ENCODE measurements around the gene ATF4. TPM values are rescaled to one million over a fixed set of nuclear protein-coding genes. Genes with fewer than 3 reads are reported as not detected.

The ATF4 gene
- total RNA-seq, 3 donors from 2014 or later, result 201 to 581 (median 205) TPM

- no peak for DNase-seq
- no peak for TF ChIP-seq CTCF (IDR thresholded peaks at IDR 0.05)
- Histone ChIP-seq H3K4me3 (no peak overlapping the region), H3K9me3 (no peaks in the 10 kb centered on the region), H3K36me3 (ENCODE audit: low read depth) (no peaks in the 10 kb centered on the region), H3K4me1 (ENCODE audit: low read depth) (no peaks in the 10 kb centered on the region)
- ATAC-seq, result no peak
- intact Hi-C loops (cut with DNase I, micrococcal nuclease), result no loop called here
Measured at GRCh38 chr22:39482768-39483167, 37.6 kb upstream of the ATF4 start.

DNA sequence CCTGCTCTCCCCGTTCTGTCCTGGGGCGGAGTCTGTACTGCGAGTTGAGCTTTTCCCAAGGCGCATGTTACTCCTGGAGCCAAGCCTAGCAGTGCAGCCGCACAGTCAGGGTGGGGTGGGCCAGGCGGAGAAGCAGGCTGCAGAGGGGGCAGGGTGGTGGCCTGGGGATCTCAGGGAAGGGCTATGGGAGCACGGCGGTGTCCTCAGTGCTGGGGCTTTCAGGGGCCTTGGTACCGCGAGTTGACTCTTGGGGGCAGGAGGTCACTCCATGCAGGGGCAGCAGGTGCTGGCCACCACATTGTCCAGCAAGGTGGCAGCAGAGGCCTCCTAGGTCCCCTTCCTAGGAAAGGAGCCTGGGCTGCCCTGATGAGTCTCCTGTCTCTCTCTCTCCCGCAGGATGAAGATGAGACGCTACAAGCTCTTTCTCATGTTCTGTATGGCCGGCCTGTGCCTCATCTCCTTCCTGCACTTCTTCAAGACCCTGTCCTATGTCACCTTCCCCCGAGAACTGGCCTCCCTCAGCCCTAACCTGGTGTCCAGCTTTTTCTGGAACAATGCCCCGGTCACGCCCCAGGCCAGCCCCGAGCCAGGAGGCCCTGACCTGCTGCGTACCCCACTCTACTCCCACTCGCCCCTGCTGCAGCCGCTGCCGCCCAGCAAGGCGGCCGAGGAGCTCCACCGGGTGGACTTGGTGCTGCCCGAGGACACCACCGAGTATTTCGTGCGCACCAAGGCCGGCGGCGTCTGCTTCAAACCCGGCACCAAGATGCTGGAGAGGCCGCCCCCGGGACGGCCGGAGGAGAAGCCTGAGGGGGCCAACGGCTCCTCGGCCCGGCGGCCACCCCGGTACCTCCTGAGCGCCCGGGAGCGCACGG lies 33.2 kb upstream of the ATF4 start:
- DNase-seq (peak in 1 of 3 donors; percentile 49), ATAC-seq (no peak)
- Histone ChIP-seq H3K36me3 (ENCODE audit: low read depth) (no peaks in the 10 kb centered on the region), H3K9me3 (no peaks in the 10 kb centered on the region), H3K4me3 (no peak overlapping the region), H3K4me1 (ENCODE audit: low read depth) (no peaks in the 10 kb centered on the region)
- intact Hi-C loops (cut with DNase I, micrococcal nuclease), result no loop called here
- no peak for TF ChIP-seq CTCF (IDR thresholded peaks at IDR 0.05)

DNA sequence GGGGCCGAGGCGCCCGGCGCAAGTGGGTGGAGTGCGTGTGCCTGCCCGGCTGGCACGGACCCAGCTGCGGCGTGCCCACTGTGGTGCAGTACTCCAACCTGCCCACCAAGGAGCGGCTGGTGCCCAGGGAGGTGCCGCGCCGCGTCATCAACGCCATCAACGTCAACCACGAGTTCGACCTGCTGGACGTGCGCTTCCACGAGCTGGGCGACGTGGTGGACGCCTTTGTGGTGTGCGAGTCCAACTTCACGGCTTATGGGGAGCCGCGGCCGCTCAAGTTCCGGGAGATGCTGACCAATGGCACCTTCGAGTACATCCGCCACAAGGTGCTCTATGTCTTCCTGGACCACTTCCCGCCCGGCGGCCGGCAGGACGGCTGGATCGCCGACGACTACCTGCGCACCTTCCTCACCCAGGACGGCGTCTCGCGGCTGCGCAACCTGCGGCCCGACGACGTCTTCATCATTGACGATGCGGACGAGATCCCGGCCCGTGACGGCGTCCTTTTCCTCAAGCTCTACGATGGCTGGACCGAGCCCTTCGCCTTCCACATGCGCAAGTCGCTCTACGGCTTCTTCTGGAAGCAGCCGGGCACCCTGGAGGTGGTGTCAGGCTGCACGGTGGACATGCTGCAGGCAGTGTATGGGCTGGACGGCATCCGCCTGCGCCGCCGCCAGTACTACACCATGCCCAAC lies 32.4 kb upstream of the ATF4 start:
- TF ChIP-seq CTCF (IDR thresholded peaks at IDR 0.05), result no peak
- Histone ChIP-seq H3K36me3 (ENCODE audit: low read depth) (no peaks in the 10 kb centered on the region), H3K4me3 (no peak overlapping the region), H3K4me1 (ENCODE audit: low read depth) (no peaks in the 10 kb centered on the region), H3K9me3 (no peaks in the 10 kb centered on the region)
- intact Hi-C loops (cut with DNase I, micrococcal nuclease), result no loop called here
- DNase-seq, result peak in 1 of 3 donors; percentile 64
- no peak for ATAC-seq

GRCh38 chr22:39488563-39489083 lies 31.7 kb upstream of the ATF4 start:
- ATAC-seq, result no peak
- no peak for TF ChIP-seq CTCF (IDR thresholded peaks at IDR 0.05)
- H3K36me3 ChIP-seq (ENCODE audit: low read depth), result no peaks in the 10 kb centered on the region
- no peaks in the 10 kb centered on the region for H3K4me1 ChIP-seq (ENCODE audit: low read depth)
- H3K9me3 ChIP-seq, result no peaks in the 10 kb centered on the region
- no peak for DNase-seq
- no peak overlapping the region for H3K4me3 ChIP-seq
- intact Hi-C loops (cut with DNase I, micrococcal nuclease), result no loop called here

GRCh38 chr22:39489094-39490068 lies 31.0 kb upstream of the ATF4 start:
- Histone ChIP-seq H3K4me1 (ENCODE audit: low read depth) (no peaks in the 10 kb centered on the region), H3K4me3 (no peak overlapping the region), H3K9me3 (no peaks in the 10 kb centered on the region), H3K36me3 (ENCODE audit: low read depth) (no peaks in the 10 kb centered on the region)
- DNase-seq (peak in 2 of 3 donors; percentile 43 to 54), ATAC-seq (peak; percentile 69)
- TF ChIP-seq CTCF (IDR thresholded peaks at IDR 0.05), result no peak
- intact Hi-C loops (cut with DNase I, micrococcal nuclease), result no loop called here

All from mucosa of descending colon (tissue), 3 donors.